Activated T-helper 1 cell treated with anti-CD3 and anti-CD28 coated beads, Interleukin-2, amount 50 U/mL, for 16 hours (primary cell): ENCODE measurements around the gene ZNF560.

Experiments used
- DNase-seq, 2 donors: peaks; one replicate each; pipeline ENCODE4 v3.0.0-alpha.2; 2020; ENCODE audit warnings: low read depth in 1 of 2, low spot score in 1 of 2

ZNF560 gene

DNA sequence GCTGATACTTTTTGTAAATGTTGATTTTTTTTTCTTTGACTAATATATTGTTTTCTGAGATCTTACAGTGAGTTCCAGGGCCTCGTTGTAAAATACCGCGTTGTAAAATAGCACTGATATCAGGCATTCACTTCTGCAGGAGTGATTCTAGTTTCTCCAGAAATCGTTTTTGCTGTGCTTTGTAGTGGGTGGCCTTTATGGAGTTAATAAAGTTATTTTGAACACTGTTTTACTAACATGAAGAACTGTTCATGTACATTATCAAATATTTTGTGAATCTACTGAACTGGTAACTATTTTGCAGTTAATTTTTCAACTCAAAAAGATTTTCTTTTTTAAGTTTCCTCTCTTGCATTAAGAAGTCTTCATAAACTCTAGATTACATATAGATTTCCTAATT lies 62.1 kb downstream of the ZNF560 start:
- DNase-seq: no peak

DNA sequence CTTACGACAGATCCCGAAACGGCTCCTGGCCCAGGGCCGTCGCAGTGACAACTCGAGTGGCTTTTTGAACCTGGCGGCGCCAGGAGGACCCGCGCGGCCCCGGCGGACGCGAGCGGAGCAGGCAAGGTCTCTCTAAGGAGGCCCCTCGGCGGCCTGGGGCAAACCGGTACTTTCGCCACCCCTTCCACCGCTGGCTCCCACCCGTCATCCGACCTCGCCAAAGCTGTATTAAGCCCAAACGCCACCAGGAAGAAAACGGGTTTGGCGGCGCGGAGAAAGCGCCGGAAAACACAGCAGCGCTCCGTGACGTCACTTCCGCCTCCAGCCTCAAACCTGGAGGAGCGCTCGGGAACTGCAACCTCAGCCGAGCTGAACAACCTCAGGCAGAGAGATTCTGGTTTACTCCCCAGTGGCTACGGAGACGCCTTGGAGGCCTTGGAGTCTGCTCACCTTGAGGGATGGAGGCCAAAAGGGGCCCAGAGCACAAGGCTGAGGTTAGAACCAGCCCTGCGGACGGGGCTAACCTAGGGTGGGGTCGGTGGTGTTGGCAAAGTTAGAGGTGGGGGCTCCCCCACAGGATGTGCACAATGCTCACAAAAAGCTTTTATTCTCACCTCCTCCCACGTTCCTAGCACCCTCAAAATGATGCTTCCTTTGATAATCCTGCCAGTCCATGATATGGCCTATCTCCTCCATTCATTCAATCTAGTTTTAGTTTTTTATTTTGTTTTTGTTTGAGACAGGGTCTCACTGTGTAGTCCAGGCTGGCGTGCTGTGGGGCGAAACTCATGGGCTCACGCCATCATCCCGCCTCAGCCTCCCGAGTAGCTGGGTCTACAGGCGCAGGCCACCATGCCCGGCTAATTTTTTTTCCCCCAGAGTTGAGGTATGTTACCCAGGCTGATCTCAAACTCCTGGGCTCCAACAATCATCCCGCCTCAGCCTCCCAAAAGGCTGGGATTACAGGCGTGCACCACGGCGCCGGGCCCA lies 62.8 kb downstream of the ZNF560 start, which contains the start of gene ZNF266:
ZNF266 (minus strand) TSS at position 295 of the 990 bp plus-strand sequence. CDS start 15,484 bp downstream, outside the sequence.
- peak; percentile 84 for DNase-seq

DNA sequence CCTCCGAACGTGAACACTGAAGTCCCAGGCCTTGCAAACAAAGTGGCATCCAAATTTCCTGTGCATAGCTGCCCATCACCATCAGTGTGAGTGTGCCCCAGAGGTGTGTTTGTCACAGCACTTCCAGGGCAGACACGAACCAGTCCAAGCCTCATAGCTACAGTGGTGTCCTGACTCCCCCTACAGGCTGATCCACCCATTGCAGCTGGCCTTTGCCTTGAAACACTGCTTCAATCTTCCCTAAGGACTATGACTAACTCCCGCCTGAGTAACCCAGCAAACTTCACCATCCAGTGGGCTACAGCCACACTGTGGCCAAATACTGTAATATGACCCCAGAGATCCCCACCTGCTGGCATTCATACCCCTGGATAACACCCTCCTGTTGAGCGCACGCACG lies 66.9 kb downstream of the ZNF560 start:
- DNase-seq: peak in 1 of 2 donors; percentile 9

DNA sequence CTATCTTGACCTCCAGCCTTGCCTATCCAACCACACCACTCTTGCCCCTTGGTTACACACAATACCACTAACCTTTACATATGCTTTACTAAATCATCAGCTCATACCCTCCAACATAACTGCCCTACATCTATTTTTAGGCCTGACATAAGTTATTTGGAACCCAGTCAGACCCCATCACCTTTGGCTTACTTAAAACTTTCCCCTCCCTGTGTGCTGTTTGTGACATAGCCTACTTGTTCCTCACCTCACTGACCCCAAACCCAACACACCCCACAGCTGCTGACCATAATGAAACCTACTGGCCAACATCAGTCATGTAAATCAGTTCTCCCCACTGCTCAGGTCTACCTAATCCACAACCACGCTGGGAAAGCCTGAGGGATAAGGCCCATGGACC lies 68.0 kb downstream of the ZNF560 start:
- no peak for DNase-seq

DNA sequence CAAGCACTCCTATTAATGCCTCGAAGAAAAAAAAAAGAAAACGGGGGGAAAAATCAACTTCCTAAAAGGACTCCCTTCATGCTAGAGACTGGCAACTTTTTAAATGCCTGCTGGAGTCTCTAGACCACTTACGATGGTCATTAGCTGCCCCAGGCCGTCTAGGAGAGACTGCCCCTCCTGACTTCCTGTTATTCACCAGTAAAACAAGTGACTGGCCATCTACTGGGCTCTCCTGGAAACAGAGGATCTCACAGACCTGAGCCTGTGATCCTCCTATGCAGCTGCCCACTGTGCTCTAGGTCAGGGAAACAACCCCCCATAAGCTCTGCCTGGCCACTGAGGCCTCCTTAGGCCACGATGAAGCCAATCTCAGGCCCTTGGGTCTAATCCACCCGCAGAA lies 70.5 kb downstream of the ZNF560 start:
- no peak for DNase-seq
